GM18526 (cell line): ENCODE results near the gene FBXL19.

Experiments used
- POLR2A ChIP-seq: IDR thresholded peaks from 3 replicates; pipeline ENCODE4 v1.6.1; 2011; ENCODE audit not compliant: insufficient read length; ENCODE audit errors: extremely low read depth

The FBXL19 gene

DNA sequence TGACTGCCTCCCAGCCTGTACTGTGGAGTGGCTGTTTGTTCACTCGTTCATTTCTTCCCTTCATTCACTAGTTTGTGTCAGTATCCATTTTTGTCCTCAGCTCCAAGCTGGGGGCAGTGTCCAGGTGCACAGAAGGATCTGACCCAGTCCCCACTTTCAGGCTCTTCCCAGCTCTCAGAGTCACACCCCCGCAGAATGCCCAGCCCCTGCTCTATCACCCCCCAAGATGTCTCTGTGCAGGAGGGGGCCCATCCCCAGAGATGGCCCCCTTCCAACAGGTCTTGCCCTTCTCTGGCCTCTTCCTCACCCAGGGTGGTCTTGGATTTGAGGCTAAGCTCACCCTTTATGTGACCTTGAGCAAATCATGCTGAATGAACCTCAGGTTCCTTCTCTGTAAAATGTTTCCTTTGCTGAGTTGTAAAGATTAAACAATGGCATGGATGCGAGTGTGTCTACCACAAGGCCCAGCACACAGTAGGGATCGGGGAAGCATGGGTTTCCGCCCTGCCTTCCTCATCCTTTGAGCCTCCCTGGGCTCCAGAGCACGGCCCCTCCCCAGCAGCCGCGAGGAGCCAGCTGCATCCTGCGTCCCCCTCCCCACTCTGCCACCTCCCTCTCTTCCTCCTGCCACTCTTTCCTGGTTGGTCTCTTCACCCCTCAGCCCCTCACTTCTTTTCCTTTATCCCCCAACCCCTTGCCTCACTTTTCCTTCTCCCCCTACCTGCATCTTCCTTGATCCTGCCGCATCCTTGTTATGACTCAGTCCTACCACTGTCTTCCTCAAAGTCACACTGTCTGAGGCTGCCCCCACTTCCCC lies 2.8 kb downstream of the FBXL19 start:
- TF ChIP-seq POLR2A, result no peak

DNA sequence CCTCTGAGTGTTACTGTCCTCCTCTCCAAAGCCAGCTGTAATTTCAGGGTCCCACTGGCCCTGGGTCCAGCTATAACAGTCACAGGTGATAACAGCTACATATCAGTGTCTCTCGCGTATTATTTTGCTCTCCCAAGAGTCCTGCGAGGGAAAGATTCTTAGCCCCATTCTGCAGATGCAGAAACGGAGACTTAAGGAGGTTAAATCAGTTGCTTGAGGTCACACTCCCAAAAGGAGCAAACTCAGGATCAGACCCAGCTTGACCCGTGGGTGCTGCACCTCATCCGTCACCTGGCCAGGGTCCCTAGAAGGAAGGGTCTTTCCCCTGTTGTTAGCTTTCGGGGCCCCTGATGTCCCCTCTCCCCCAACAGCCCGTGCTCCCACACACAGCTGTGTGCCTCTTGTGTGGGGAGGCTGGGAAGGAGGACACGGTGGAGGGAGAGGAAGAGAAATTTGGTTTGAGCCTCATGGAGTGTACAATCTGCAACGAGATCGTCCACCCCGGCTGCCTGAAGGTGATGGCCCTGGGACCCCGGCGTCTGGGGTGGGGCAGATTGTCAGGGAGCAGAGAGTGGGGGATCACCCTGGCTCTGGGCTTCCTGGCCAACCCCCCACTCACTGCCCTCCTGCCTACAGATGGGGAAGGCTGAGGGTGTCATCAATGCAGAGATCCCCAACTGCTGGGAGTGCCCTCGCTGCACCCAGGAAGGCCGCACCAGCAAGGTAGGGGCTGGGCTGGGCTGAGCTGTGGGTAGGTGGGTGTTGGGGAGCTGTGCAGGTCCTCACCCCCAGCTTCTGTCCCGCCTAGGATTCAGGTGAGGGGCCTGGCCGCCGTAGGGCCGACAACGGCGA lies 3.8 kb downstream of the FBXL19 start:
- TF ChIP-seq POLR2A, result no peak

DNA sequence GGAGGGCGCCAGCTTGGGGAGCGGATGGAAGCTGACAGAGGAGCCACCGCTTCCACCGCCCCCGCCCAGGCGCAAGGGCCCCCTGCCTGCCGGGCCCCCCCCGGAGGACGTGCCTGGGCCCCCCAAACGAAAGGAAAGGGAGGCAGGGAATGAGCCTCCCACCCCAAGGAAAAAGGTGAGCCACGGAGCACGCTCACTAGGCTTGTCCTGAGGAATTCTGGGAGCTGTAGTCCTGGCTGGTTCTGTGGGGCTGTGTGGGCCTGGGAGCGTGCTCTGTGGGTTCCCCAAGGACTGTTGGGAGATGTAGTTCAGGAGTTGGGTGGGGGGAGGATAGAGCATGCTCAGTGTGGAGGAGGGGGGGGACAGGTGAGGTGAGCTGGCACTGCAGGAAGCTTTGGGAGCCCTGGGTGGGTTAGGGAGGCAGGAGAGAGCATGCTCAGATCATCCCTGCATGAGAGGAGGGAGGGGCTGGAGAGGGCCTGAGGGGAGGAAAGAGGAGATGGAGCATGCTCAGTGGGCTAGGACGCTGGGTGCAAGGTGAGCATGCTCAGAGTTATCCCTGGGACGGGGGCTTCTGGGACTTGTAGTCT lies 4.5 kb downstream of the FBXL19 start:
- no peak for TF ChIP-seq POLR2A

DNA sequence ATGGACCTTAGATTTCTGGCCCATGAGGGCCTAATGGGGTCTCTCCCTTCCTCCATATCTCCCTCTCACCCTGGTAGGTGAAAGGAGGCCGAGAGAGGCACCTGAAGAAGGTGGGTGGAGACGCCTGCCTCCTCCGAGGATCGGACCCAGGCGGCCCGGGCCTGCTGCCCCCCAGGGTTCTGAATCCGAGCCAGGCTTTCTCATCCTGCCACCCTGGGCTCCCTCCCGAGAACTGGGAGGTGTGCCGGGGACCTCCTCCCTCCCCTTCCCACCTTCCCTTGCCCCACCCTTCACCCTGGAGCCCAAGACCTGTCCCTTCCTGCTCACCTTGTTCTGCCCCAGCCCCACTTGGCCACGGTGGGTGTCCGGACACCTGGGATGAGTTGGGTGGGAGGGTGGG lies 5.0 kb downstream of the FBXL19 start:
- TF ChIP-seq POLR2A, result no peak

DNA sequence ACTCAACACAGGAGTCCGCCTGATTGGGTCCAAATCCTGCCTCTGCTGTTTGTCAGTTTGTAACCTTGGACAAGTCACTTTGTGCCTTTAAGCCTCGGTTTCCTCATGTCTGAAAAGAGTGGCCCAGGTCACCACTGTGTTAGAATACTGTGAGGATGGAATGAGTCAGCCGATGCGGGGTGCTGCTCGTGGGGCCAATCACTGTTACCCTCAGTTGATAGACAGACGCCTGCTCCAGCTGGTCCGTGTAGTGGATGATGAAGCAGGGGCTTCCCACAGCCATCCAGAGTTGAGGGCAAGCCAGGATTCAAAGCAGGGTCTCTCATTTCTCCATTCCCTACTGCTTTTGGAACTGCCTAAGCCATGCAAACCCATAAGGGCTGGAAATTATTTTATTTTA lies 5.8 kb downstream of the FBXL19 start:
- no peak for TF ChIP-seq POLR2A

DNA sequence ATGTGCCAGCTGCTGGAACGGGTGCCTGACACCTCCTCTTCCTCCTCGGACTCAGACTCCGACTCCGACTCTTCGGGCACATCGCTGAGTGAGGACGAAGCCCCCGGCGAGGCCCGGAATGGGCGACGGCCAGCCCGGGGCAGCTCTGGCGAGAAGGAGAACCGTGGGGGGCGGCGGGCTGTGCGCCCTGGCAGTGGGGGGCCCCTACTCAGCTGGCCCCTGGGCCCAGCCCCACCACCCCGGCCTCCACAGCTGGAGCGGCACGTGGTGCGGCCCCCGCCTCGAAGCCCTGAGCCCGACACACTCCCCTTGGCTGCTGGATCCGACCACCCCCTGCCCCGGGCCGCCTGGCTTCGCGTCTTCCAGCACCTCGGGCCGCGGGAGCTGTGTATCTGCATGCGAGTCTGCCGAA lies 6.8 kb downstream of the FBXL19 start:
- TF ChIP-seq POLR2A, result no peak

DNA sequence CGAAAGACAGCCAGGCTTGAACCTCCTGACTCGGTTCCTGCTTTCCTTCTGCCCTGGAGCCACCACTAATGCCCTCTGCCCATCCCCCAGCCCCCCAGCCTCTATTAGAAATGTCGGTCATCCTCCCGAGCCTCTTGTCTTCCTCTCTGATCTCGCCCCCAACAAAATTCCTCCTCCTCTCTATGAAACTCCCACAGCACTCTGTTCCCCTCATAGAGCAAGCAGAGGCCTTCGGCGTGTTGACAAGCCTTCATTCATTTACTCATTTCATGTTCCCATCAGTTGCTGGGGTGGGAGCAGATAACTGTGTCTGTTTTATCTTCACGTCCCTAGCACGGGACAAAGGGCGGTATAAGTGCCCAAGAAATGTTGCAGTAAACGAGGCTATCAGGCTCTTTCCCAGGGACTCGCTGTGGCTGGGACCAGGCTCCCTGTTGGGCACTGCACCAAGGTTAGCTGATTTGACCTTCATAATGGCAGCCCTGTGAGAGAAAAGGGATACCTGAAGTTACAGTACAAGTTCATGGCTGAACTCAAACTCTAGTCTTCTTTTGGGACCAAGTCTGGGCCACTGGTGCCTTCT lies 7.8 kb downstream of the FBXL19 start:
- no peak for TF ChIP-seq POLR2A

DNA sequence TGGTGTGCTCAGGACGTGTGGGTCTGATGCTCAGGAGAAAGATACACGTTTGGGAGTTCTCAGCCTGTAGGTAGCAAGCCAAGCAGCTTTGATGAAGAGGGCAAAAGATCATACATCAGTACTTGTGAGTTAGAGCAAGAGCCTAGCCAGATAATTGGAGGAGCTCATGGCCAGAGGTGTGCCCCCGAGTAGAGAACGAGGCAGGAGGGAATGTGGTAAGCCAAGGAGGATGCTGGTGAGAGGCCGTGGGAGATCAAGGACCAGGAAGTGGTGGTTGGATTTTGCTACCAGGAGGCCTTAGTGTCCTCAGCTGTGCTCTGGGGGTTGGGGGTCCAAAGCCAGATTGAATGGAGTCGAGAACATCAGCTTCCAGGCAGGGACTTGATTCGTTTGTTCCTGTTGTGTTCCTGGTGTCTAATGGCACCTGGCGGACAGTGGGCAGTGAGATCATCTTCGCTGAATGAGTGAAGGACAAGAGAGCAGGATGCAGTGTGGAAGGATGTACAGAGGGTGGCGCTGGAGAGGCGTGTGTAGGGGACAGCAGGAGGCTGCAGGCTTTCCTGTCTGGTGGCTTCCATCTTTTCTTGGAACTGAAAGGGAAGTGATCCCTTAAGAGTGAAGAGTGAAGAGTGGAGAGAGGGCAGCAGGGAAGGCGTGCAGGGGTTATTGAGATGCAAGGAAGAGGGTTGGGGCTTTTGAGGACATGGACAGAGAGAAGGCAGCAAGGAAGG lies 11.6 kb downstream of the FBXL19 start:
- TF ChIP-seq POLR2A, result no peak

DNA sequence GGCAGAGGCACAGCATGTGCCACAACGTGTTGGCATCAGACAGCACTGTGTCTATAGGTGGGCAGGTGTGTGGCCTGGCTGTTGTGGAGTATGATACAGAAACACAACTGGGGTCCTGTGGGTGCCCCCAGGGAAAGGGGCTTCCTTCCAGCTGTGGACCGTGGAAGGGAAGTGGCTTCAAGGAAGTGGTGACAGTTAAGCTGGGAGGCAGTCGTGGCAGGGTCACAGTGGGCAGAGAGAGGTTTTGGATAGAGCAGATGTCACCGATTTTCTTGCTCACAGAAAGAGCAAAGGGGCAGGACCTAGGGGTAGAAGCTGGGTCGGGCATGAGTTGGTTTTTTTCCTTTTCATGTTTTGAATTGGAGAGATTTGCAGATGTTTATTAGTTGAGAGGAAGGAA lies 14.3 kb downstream of the FBXL19 start:
- no peak for TF ChIP-seq POLR2A

DNA sequence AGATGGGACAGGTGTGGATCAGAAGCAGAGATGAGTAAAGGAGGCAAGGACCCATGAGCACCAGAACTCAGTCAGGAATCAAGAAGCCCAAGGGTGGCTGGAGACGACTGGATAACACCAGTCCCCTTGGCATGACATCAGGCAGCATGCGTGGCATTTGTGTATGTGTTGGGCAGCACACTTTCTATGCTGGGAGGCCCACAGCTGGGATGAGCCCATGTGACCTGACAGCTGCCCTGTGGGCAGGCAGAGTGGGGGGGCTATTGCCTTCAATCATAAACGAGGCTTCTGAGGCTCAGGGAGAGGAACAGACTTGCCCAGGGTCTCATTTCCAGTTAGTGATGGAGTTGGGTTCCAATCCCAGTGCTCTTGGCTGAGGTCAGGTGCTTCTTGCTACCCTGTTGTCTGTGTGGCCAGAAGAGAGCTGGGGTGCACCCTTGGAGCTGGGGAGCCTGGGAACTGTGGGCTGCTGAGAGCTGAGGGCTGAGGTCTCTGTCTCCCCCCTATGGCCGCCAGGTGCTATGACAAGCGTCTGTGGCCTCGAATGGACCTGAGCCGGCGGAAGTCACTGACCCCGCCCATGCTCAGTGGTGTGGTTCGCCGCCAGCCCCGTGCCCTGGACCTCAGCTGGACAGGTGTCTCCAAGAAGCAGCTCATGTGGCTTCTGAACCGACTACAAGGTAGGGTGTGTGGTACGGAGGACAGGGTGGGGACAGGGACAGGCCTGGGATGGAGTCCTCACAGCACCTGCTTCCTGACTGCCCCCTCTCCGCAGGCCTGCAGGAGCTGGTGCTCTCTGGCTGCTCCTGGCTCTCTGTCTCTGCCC lies 18.4 kb downstream of the FBXL19 start:
- TF ChIP-seq POLR2A, result no peak

DNA sequence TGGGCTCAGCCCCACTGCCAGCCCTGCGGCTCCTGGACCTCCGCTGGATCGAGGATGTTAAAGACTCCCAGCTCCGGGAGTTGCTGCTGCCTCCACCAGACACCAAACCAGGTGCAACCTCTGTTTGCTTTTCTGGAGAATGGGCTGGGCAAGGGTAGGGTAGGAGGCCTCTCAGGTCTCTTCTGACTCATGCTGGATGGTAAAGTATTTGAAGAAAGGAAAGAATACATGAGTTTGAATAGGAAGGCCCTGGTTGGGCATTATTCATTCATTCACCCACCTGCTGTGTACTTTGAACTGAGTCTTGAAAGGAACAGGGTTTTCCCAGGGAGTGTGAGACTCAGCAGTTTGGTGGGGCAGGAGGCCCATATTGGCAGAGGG lies 19.0 kb downstream of the FBXL19 start:
- no peak for TF ChIP-seq POLR2A

DNA sequence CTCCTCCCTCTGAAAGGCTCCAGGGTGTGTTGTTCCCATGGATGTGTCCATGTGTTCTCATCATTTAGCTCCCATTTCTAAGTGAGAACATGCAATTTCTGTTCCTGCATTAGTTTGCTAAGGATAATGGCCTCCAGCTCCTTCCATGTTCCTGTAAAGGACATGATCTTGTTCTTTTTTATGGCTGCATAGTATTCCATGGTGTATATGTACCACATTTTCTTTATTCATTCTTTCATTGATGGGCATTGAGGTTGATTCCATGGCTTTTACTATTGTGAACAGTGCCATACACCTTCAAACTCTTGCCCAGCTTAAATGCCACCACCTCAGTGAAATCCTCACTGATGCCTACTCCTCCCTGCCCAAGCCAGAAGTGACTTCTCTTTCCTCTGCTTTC lies 21.0 kb downstream of the FBXL19 start:
- TF ChIP-seq POLR2A, result no peak

DNA sequence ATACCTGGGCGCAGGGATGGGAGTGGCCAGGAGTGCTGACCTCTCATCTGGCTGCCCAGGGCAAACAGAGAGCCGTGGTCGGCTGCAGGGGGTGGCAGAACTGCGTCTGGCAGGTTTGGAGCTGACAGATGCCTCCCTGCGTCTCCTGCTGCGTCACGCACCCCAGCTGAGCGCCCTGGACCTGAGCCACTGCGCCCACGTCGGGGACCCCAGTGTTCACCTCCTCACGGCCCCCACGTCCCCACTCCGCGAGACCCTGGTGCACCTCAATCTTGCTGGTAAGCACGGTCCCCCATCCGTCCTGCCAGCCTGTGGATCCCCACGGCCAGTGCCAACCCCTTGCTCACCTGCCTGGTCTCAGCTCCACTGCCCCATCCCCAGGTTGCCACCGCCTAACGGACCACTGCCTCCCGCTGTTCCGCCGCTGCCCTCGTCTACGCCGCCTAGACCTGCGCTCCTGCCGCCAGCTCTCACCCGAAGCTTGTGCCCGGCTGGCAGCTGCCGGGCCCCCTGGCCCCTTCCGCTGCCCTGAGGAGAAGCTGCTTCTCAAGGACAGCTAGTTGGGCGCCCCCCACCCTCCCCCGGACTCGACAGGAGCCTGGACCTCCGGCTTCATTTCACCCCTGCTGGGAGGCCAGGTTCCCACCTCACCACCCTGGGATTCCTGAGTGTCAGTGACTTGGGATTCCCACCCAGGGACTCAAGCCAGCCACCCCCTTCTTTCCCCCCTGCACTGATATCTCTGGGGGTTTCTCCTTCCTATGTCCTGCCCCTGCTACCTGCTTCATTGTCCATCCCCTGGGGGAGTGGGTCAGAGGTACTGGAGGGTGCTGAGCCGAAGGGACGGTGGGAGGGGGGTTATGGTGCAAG lies 23.5 kb downstream of the FBXL19 start:
- no peak for TF ChIP-seq POLR2A
